DMS 273 treated with DMSO at 0.1 percent for 48 hours (cell line): ENCODE data around the gene DOCK11.
"Not testable (repeated sequence)": the region's sequence is repeated elsewhere in the genome, so short reads cannot be mapped to it uniquely, and the experiment has no call there.

Experiments
- DNase-seq: peaks from one replicate; lab custom pipeline; 2025; lab: John Stamatoyannopoulos, UW

DOCK11 gene

DNA sequence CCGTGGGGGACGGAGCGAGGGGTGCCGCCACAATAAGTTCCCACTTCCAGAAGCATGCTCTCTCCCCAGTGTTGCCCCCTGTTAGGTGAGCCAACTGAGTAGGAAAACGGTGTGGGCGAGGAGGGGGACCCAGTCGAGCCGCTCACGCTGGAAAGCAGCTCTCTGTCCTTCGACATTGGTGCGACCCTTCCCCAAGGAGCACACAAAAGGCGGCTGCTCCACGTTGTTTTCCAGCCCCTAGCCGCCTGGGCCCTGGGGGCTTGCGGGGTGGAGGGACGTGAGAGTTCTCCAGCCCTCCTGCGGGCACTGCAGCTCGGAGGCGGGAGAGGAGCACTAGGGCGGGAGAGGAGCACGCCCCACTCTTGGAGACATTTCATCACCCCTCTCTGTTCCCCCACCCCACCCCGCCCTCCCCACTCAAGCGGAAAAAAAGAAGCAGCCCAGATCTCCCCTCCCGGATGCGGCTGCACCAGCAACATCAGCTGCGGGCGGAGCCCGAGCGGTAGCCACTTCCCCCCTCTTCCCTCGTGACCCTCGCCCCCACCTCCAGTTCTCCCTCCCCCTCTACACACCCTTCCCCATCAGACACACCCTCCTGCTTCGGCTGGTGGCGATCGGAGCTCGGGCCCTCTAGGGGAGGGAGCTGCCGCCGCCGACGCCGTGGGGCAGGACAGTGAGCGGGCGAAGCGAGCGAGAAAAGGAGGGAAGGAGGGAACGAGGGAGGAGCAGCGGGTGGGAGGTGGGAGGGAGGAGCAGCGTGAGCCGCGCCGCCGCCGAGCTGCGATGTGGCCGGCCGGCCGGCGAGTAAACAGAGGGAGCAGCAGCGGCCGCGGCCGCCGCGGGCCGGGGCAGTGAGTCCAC lies at the start of gene DOCK11:
TSS of gene DOCK11 (plus strand) at position 755 of the 861 bp plus-strand sequence. CDS start 157 bp downstream, outside the sequence.
- peak; percentile 56 for DNase-seq

DNA sequence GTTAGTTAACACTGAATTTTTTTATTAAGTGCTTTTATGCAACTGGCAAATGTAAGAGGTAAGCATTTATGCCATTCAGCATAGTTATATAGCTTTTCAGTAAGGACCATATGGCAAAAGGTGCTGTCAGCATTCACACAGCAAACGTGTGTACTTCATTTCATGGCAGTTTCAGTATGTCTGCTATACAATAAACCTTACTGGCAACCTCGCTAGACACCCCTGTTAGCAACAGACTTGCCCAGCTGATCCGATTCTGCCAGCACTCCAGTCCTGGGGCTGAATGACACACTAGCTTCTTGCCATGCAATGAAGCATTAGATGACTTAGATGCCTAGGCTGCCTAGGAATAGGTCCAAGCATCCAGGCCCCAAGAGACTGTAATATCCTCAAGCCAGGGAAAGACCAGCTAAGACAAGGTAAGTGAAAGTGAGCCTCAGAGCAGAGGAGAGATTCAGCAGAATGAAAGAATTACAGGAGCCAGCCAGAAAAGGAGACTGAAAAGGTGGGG lies 47.3 kb upstream of the DOCK11 start:
- DNase-seq, result no peak

DNA sequence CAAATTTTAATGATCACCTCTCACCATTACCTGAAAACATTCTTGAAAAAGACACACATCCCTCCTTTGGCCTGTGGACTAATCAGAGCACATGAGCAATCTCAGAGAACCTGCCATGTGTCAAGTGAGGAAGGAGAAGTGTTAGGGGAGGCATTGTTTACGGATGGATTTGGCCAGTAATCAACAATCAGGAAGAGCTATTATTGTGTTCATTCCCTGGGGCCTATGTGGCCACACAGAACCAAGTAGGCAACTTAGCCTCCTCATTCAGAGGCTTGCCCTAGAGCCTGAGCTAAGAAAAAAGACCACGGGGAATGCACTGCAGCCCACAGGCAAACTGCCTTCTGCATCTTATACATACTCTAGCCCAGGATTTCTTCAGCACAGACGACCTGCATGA lies 40.6 kb upstream of the DOCK11 start:
- DNase-seq, result no peak

DNA sequence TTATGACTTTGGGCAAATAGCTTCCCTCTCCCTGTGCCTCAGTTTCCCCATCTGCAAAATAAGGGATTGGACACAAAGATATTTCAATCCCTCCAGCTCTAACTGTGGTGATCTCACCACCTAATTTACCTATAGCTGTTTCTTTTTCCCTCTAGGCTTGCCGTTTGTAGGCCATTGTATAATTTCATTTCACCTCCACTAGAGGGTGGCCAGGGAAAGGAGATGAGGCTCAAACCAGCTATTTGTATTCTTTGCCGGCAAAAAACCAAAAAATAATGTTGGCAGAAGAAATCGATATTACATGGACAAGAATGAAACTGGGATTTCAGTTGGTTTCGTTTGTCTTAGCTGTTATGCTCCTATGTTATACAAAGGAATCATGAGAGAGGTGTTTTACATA lies 36.1 kb upstream of the DOCK11 start:
- no peak for DNase-seq

DNA sequence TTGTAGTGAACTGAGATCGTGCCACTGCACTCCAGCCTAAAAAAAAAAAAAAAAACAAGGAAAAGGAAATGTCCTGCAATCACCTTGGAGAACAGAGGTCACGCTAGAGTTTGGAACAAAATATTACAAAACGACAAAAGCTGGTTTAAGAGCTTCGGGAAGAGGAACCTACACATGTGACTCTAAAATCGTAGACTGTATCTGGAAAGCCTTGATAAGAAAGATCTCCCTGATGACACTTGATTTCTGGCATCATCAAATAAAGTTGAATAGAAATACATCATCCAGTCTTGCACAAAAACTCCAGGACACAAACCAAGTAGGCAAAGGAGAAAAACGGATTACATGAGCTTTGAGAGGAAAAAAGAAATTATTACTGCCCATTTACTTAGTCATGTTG lies 31.1 kb upstream of the DOCK11 start:
- DNase-seq, result no peak

DNA sequence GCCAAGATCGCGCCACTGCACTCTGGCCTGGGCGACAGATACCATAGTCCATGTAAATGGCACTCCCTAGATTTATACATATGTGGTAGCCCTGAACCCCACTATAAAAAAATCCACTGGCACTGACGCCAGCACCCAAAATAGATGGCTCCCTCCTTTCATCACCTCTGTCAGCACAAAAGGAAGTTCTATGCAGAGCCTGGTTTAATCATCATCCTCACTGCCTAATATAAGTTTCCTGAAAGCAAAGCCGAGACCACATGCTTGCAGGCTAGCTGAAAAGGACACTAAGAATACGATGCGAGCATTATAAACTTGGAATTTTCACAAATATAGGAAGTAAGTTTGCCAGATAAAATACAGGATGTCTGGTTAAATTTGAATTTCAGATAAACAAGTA lies 27.5 kb upstream of the DOCK11 start:
- DNase-seq, result no peak

DNA sequence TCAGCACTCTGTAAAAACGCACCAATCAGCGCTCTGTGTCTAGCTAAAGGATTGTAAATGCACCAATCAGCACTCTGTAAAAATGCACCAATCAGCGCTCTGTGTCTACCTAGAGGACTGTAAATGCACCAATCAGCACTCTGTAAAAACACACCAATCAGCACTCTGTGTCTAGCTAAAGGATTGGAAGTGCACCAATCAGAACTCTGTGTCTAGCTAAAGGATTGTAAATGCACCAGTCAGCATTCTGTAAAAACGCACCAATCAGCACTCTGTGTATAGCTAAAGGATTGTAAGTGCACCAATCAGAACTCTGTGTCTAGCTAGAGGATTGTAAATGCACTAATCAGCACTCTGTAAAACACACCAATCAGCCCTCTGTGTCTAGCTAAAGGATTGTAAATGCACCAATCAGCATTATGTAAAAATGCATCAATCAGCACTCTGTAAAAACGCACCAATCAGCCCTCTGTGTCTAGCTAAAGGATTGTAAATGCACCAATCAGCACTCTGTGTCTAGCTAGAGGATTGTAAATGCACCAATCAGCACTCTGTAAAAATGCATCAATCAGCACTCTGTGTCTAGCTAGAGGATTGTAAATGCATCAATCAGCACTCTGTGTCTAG lies 24.8 kb upstream of the DOCK11 start:
- DNase-seq, result not testable (repeated sequence)

DNA sequence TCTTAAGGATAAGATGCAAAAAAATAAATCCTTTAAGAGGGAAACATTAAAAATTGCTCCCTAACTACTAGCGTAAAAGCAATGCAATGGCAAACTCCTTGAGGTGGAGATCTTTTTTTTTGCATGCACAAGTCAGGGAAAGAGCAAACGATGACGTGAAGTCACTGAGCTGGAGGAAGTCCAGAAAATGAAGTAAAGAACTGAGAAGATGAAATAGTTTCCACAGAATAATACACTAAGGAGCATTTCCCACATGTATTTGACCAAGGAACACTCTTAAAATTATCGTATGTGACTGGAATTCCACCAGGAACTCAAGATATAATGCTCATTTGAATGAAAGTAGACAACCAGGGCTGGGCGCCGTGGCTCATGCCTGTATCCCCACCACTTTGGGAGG lies 21.0 kb upstream of the DOCK11 start:
- no peak for DNase-seq

DNA sequence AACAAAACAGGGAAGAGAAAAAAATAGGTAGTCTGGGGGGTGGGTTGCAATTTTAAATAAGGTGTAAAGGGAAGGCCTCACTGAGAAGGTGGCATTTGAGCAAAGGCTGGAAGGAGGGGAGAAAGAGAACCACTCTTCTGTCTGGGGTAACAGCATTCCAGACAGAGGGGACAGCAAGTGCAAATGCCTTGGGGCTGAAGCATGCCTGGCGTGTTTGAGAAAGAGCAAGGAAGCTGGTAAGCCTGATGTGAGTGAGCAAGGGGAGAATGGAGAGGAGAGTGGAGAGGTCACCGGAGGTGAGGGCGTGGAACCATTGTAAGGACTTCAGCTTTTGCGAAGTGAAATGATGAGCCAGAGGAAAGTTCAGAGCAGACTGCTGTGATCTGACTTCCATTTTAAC lies 19.7 kb upstream of the DOCK11 start:
- no peak for DNase-seq

DNA sequence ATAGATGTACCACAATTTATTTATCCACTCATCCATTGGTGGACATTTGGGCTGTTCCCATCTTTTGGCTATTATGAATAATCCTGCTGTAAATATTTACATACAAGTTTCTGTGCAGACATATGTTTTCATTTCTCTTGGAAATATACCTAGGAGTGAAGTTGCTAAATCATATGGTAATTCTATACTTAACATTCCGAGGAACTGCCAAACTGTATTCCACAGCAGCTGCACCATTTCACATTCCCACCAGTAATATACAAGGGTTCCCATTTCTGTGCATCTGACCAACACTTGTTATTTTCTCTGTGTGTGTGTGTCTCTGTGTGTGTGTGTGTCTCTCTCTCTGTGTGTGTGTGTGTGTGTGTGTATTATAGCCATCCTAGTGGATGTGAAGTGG lies 15.4 kb upstream of the DOCK11 start:
- no peak for DNase-seq

DNA sequence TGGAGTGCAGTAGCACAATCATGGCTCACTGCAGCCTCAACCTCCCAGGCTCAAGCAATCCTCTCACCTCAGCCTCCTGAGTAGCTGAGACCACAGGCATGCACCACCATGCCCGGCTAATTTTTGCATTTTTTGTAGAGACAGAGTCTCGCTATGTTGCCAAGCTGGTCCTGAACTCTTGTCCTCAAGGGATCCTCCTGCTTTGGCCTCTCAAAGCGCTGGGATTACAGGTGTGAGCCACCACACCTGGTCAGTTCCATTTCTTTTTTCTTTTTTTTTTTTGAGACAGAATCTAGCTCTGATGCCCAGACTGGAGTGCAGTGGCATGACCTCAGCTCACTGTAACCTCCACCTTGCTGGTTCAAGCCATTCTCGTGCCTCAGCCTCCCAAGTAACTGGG lies 13.2 kb upstream of the DOCK11 start:
- DNase-seq, result not testable (repeated sequence)

DNA sequence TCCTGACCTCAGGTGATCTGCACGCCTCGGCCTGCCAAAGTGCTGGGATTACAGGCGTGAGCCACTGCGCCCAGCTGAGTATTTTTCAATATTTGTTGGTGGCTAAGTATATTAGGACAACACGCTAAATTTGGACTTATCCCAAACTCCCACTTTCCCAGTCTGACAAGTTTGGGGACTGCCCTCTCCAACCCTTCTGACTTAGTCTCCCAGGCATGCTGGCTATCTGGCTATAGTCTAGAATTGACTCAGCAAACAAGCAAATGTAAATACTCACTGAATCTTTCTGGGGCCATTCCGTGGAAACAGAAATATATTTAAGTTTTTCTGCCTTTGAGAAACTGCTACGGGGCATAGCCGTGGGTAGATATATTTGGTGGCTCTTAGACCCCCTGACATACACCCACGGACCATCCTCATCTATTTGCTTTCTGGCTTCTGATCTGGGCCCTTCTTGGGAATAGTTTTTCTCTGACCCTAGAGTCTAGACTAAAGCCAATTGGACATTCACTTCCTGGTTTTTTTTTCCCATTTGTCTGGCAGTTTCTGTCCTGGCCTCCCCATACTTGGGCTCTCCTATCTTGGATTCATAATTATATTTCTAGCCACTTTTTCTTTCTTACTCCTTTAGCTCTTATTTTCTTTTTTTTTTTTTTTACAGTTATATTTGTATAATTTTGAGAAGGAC lies 11.3 kb upstream of the DOCK11 start:
- no peak for DNase-seq

DNA sequence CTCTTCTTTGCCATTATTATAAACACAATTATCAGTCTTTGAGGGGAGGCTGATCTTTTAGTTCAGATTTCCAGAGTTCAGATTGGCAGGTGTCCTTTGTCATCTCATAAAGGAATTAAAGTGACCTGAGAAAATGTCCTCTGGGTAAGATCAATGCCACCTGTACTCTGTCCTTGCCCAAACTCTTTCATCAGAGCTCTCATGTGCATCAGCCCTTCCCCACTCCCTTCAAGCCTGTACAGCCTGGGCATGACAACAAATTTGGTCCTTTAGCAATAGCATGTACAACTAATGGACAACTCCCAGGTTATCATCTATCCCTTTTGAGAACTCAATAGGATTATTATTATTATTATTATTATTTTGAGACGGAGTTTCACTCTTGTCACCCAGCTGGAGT lies 8.9 kb upstream of the DOCK11 start:
- not testable (repeated sequence) for DNase-seq

DNA sequence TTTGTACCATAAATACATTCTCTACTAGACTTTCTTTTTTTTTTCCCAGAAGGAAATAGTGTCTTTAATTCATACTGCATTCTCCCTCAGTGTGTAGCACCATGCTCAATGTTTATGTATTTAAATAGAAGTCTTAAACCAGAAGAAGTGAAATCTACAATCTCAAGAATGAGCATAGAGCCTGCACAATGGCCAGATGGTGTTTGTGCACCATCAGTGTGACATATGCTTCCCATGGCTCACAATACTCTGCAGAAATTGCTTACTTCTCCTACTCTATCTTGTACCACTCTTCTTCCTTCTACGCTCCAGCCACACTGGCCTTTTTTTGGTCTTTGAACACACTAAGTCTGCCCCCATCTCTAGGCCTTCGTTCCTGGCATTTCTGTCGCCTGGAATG lies 2.6 kb upstream of the DOCK11 start:
- peak; percentile 22 for DNase-seq

DNA sequence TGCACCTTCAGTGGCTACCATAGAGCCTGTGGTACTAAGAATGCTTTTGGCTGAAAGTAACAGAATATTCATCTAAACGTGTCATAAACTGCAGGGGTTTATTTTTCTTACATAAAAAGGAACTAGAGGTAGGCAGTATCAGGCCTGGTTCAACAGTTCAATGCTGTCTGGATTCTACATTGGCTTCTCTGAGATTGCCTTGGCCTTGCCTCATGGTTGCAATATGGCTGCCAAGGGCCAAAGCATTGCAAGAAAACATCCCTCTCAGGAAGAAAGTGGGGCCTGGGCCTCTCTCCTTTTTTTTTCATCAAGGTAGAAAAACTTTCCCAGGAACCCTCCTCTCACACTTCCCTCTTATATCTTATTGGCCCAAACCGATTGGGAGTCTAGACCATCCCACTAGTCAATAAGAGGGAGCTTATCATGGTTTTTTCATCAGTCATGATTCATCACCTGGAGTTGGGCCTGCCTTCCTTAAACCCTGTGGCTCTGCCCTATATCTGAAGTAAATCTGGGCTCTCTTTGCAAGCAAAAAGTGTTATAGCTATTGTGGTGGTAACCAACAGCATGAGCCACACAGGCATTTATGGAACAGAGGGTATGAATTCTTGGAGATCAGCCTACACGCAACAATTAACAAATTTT lies 1.8 kb upstream of the DOCK11 start:
- DNase-seq, result no peak

DNA sequence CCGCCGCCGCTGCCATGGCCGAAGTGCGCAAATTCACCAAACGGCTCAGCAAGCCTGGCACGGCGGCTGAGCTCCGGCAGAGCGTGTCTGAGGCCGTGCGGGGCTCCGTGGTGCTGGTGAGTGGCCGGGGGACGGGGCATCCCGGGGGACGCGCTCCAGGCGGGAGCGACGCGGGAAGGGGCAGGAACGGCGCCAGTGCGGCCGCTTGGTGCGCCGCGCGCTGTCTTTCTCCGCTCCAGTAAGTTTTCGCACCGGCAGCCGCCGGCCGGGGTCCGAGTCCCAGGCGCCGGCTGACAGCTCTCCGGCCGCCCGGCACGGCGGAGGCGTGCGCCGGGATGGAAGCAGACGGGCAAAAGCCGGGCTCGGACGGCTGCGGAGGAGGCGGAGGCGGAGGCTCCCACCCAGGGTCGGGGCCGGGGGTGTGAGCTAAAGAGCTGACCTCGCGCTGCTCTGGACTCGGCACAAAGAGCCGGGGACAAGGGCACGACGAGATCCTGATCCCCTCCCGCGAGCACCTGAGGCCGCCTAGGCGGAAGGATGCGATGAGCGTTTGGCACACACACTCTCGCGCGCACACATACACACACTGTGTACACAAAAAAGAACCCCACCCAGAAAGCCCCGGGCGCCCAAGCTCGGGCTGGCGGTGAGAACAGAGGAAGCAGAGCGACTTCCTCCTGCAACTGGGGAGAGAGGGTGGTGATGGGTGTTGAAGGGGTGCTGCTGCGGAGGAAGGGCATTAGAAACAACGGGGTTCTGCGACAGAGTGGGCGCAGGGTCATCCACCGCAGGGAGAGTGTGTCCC lies 545 bp downstream of the DOCK11 start:
- DNase-seq, result no peak

DNA sequence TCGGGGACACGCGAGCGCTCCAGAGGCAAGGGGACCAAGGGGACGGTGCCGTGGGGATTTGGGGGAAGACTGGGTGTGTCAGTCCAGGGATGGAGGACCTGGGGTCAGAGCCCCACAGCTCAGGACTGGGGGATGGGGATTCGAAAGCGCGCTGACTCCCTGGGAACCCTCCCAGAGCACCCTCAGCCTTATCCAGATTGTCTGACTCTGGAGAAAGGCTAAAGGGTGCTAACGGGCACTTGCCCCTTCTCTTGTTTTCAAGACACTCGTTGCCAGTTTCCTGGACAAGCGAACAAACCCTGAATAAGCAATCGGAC lies 1.1 kb downstream of the DOCK11 start:
- DNase-seq, result no peak

DNA sequence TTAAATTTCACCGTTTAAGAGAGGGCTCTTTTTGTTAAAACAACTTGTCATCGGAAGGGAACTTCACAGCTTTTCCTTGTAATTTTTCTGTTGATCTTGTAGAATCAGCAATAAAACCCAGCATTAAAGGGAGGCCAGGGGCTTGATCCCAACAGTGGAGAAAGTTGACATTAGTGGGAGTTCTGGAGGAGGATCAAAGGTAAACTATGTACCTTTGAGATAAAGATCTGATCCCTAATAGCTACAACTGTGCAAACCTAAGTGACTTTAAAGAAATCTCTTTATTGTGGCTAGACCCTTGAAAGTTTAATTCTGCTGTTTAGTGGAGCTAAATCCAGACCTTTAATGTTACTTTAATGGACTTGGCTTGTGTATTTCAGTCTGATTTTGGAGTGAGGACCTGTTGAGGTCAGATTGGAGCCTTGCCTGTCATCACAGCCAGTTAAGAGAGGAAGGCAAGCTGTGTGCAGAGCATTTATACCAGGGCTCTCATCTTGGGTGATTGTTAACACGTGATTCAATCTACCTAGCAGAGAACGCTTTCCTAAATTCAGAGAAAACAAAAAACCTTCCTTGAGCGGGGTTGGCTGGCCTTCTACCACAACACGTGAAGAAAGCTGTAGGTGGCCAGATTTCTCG lies 1.7 kb downstream of the DOCK11 start:
- DNase-seq, result no peak

DNA sequence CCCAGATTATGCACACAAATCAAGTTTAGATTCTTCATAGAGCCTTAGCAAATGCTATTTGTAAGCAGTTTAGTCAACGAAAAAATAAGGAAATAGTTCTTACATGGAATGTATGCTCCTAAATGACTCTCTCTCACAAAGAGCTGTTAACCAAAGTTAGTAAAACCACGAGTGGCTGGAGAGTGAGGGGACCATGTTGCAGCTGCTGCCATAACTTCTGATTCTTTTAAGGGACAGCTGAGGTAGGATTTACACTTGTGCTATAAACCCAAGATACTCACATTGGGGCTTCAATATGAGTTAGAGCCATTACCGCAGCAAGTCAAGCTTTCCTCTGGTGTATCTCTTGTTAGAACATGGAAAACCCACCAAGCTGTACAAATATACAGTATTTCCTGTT lies 2.7 kb downstream of the DOCK11 start:
- no peak for DNase-seq

DNA sequence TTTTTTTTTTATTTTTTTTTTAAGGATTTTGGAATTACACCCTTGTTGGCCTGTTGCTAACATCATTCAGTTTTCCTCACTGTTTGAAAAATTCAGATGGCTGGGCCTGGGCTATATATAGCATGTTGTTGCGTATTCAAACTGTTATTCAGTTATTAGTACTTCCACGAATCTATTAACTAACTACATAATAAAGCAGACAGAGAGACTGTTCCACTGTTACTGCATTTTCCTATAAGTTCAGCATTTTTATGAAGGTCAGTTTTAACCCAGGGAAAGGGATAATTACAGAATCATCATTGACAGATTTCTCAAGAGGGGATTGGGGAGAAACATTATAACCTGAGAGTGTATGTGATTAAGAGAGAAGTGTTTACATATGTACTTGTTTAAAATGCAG lies 3.1 kb downstream of the DOCK11 start:
- DNase-seq, result no peak

DNA sequence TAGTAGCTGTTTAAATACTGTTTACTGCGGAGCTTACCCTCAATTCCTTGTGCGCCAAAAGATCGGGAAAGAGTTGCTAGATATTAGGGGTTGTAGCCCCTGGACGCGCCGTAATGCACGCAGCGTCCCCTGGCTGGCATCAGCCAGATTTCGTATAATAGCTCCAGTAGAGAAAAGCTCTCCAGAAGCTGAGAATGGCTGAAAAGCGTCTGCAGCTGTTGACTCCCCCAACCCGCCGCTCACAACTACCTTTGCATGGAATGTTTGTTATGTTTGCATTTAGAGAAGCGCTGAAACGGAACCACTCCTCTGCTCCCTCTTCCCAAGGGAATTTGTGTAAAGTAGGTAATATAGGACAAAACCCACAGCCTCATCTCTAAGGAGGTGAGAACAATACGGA lies 3.7 kb downstream of the DOCK11 start:
- DNase-seq, result no peak
